Upper lobe of left lung (tissue), 4 donors: Measurements from ENCODE around the gene ADAP1.

Source experiments
- EP300 ChIP-seq, 4 donors: sonication (generic); formaldehyde crosslinking; IDR thresholded peaks; one replicate each; pipeline ENCODE4 v1.5.1; 2017; ENCODE audit warnings: antibody characterized with exemption in 4 of 4, control low read depth in 2 of 4
- POLR2A ChIP-seq, 4 donors: fragments of 450-650 bp; IDR thresholded peaks; one replicate each; pipeline ENCODE4 v1.5.1; 2016 to 2017; ENCODE audit warnings: antibody characterized with exemption in 4 of 4, mild to moderate bottlenecking in 2 of 4
- POLR2AphosphoS5 ChIP-seq, 2 donors: sonication (generic); formaldehyde crosslinking; IDR thresholded peaks; one replicate each; pipeline ENCODE4 v1.5.1; 2017; ENCODE audit warnings: antibody characterized with exemption in 2 of 2
- TF ChIP-seq, protein P1 (sequence below), 6 experiments: fragments of 450-650 bp in 4 of 6; fragments of 200-600 bp in 2 of 6; sonication (generic) in 2 of 6; IDR thresholded peaks; one replicate each; pipeline ENCODE4 v1.5.1; 2016 to 2019; ENCODE audit warnings: antibody characterized with exemption in 6 of 6

DNA sequence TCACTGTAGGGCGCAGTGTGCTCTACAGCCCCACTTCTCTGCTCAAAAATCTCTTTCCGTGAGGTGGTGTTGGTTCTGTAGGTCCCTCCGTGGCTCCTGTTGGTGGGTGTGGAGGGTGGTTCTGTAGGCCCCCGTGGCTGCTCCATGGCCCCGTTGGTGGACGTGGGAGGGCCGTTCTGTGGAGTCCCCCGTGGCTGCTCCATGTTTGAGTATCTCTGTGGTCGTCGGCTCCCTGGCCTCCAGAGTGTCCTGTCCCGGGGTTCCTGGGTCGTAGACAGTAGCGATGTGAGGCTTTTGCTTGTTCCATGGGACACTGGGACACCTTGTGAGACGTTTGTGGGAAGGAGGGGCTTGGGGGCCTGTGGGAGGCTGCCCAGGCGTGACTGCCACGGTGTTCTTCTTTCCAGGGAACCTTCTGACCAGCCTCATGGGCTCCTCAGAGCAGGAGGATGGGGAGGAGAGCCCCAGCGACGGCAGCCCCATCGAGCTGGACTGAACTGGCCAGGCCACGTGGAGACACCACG lies 59.5 kb downstream of the ADAP1 start:
- TF ChIP-seq POLR2A (IDR thresholded peaks at IDR 0.05), result no peak
- TF ChIP-seq EP300 (IDR thresholded peaks at IDR 0.05), result no peak
- TF ChIP-seq, protein P1, sequence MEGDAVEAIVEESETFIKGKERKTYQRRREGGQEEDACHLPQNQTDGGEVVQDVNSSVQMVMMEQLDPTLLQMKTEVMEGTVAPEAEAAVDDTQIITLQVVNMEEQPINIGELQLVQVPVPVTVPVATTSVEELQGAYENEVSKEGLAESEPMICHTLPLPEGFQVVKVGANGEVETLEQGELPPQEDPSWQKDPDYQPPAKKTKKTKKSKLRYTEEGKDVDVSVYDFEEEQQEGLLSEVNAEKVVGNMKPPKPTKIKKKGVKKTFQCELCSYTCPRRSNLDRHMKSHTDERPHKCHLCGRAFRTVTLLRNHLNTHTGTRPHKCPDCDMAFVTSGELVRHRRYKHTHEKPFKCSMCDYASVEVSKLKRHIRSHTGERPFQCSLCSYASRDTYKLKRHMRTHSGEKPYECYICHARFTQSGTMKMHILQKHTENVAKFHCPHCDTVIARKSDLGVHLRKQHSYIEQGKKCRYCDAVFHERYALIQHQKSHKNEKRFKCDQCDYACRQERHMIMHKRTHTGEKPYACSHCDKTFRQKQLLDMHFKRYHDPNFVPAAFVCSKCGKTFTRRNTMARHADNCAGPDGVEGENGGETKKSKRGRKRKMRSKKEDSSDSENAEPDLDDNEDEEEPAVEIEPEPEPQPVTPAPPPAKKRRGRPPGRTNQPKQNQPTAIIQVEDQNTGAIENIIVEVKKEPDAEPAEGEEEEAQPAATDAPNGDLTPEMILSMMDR (IDR thresholded peaks at IDR 0.05), result no peak
- no peak for TF ChIP-seq POLR2AphosphoS5 (IDR thresholded peaks at IDR 0.05)
